SK-N-SH treated with all-trans-retinoic acid at 6 μM for 48 hours (cell line): ENCODE results near the gene RNASE11.

Source experiments
- ARNTL ChIP-seq: fragments of 450-650 bp; formaldehyde crosslinking; IDR thresholded peaks from 2 replicates; pipeline ENCODE4 v1.5.0; 2020; ENCODE audit warnings: low read depth, mild to moderate bottlenecking, moderate library complexity, borderline replicate concordance
- ESRRG ChIP-seq: fragments of 250-450 bp; sonication (Bioruptor Pico); IDR thresholded peaks from 2 replicates; pipeline ENCODE4 v1.6.1; 2021; ENCODE audit warnings: mild to moderate bottlenecking
- ISL1 ChIP-seq: fragments of 250-450 bp; sonication (Bioruptor Pico); IDR thresholded peaks from 2 replicates; pipeline ENCODE4 v2.1.2; 2022; ENCODE audit warnings: mild to moderate bottlenecking, moderate library complexity
- PPARA ChIP-seq: fragments of 250-450 bp; sonication (Bioruptor Pico); IDR thresholded peaks from 2 replicates; pipeline ENCODE4 v1.5.0; 2020; ENCODE audit warnings: mild to moderate bottlenecking, borderline replicate concordance
- RARB ChIP-seq: fragments of 250-450 bp; sonication (Bioruptor Pico); IDR thresholded peaks from 2 replicates; pipeline ENCODE4 v1.8.0; 2021; ENCODE audit warnings: mild to moderate bottlenecking, moderate library complexity
- SNAI2 ChIP-seq: fragments of 250-450 bp; sonication (Bioruptor Pico); IDR thresholded peaks from 2 replicates; pipeline ENCODE4 v1.5.0; 2020; ENCODE audit warnings: mild to moderate bottlenecking, moderate library complexity
- ZC3H10 ChIP-seq: fragments of 250-450 bp; sonication (Bioruptor Pico); IDR thresholded peaks from 2 replicates; pipeline ENCODE4 v1.5.1; 2021; ENCODE audit warnings: mild to moderate bottlenecking, moderate library complexity
- ZFP3 ChIP-seq: fragments of 250-450 bp; sonication (Bioruptor Pico); IDR thresholded peaks from 2 replicates; pipeline ENCODE4 v1.5.0; 2020; ENCODE audit warnings: mild to moderate bottlenecking, moderate library complexity
- ZFP30 ChIP-seq: fragments of 450-650 bp; formaldehyde crosslinking; IDR thresholded peaks from 2 replicates; pipeline ENCODE4 v1.5.0; 2022; ENCODE audit warnings: mild to moderate bottlenecking, moderate library complexity
- ZNF565 ChIP-seq: fragments of 450-650 bp; formaldehyde crosslinking; conservative IDR thresholded peaks from 2 replicates; pipeline ENCODE4 v1.5.0; 2020; ENCODE audit warnings: low read depth, mild to moderate bottlenecking, moderate library complexity
- ZNF70 ChIP-seq: fragments of 450-650 bp; formaldehyde crosslinking; IDR thresholded peaks from 2 replicates; pipeline ENCODE4 v1.5.0; 2020; ENCODE audit warnings: mild to moderate bottlenecking, moderate library complexity
- ZNF8 ChIP-seq: fragments of 450-650 bp; formaldehyde crosslinking; IDR thresholded peaks from 2 replicates; pipeline ENCODE4 v1.5.0; 2020; ENCODE audit warnings: mild to moderate bottlenecking, moderate library complexity
- TF ChIP-seq, protein P1 (sequence below): fragments of 250-450 bp; sonication (Bioruptor Pico); IDR thresholded peaks from 2 replicates; pipeline ENCODE4 v1.8.0; 2020; ENCODE audit warnings: mild to moderate bottlenecking, moderate library complexity, borderline replicate concordance
- TF ChIP-seq, protein P2 (sequence below): fragments of 250-450 bp; sonication (Bioruptor Pico); IDR thresholded peaks from 2 replicates; pipeline ENCODE4 v1.5.0; 2020; ENCODE audit warnings: mild to moderate bottlenecking, moderate library complexity

DNA sequence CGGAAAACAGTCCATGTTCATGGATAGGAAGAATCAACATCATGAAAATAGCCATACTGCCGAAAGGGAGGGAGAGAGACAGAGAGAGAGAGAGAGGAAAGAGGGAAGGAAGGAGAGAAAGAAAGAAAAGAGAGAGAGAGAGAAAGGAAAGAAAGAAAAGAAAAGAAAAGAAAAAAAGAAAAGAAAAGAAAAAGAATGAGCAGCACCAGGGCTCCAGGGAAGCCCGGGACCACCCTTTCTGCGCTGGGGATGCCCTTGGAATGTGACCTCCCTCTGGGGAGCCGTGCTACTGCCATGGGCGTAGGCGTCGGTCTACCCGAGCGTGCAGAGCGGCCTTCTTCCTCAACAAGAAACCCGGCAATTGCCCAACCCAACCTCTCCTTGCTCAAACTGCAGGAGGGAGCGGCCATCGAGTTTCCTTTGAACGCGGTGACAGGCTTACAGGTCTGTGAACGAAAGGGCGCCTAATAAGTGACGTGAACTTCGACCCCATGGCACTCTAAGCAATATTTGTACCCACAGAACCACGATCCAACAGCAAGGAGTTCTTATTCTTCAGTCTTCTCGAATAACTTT is 36.8 kb upstream of the RNASE11 start:
- no peak for TF ChIP-seq ZNF70 (CRISPR knock-in tag)
- no peak for TF ChIP-seq ARNTL (CRISPR knock-in tag)
- TF ChIP-seq ISL1, result no peak
- no peak for TF ChIP-seq ZC3H10
- TF ChIP-seq ZFP3, result no peak
- TF ChIP-seq ZFP30 (CRISPR knock-in tag), result no peak
- no peak for TF ChIP-seq RARB
- TF ChIP-seq, protein P1, sequence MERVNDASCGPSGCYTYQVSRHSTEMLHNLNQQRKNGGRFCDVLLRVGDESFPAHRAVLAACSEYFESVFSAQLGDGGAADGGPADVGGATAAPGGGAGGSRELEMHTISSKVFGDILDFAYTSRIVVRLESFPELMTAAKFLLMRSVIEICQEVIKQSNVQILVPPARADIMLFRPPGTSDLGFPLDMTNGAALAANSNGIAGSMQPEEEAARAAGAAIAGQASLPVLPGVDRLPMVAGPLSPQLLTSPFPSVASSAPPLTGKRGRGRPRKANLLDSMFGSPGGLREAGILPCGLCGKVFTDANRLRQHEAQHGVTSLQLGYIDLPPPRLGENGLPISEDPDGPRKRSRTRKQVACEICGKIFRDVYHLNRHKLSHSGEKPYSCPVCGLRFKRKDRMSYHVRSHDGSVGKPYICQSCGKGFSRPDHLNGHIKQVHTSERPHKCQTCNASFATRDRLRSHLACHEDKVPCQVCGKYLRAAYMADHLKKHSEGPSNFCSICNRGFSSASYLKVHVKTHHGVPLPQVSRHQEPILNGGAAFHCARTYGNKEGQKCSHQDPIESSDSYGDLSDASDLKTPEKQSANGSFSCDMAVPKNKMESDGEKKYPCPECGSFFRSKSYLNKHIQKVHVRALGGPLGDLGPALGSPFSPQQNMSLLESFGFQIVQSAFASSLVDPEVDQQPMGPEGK (CRISPR knock-in tag), result no peak
- no peak for TF ChIP-seq SNAI2 (CRISPR knock-in tag)
- no peak for TF ChIP-seq PPARA
- TF ChIP-seq ZNF565 (CRISPR knock-in tag), result no peak
- TF ChIP-seq, protein P2, sequence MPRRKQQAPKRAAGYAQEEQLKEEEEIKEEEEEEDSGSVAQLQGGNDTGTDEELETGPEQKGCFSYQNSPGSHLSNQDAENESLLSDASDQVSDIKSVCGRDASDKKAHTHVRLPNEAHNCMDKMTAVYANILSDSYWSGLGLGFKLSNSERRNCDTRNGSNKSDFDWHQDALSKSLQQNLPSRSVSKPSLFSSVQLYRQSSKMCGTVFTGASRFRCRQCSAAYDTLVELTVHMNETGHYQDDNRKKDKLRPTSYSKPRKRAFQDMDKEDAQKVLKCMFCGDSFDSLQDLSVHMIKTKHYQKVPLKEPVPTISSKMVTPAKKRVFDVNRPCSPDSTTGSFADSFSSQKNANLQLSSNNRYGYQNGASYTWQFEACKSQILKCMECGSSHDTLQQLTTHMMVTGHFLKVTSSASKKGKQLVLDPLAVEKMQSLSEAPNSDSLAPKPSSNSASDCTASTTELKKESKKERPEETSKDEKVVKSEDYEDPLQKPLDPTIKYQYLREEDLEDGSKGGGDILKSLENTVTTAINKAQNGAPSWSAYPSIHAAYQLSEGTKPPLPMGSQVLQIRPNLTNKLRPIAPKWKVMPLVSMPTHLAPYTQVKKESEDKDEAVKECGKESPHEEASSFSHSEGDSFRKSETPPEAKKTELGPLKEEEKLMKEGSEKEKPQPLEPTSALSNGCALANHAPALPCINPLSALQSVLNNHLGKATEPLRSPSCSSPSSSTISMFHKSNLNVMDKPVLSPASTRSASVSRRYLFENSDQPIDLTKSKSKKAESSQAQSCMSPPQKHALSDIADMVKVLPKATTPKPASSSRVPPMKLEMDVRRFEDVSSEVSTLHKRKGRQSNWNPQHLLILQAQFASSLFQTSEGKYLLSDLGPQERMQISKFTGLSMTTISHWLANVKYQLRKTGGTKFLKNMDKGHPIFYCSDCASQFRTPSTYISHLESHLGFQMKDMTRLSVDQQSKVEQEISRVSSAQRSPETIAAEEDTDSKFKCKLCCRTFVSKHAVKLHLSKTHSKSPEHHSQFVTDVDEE (CRISPR knock-in tag), result no peak
- TF ChIP-seq ZNF8 (CRISPR knock-in tag), result no peak
- TF ChIP-seq ESRRG (CRISPR knock-in tag), result no peak
